Erythroblast (primary cell): ENCODE data around the gene FHIP1A.
"Not testable (repeated sequence)": the region's sequence is repeated elsewhere in the genome, so short reads cannot be mapped to it uniquely, and the experiment has no call there.

ENCODE experiments used
- GATA1 ChIP-seq: IDR thresholded peaks from 2 replicates; pipeline ENCODE4 v1.6.1; 2011; ENCODE audit warnings: low read depth, mild to moderate bottlenecking, control low read depth, low read length, moderate library complexity
- POLR2A ChIP-seq: IDR thresholded peaks from 2 replicates; pipeline ENCODE4 v1.6.1; 2011; ENCODE audit warnings: mild to moderate bottlenecking, low read length

DNA sequence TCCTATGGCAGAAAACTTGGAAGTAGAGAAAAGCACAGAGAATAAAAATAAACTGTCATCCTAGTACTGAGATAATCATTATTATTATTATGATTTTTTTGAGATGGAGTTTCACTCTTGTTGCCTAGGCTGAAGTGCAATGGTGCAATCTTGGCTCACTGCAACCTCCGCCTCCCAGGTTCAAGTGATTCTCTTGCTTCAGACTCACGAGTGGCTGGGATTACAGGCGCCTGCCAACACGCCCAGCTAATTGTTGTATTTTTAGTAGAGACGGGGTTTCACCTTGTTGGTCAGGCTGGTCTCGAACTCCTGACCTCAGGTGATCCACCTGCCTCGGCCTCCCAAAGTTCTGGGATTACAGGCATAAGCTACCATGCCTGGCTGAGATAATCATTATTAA is 4.2 kb upstream of the FHIP1A start:
- not testable (repeated sequence) for TF ChIP-seq POLR2A, GATA1
